Cerebellar cortex (tissue), 1 donor: ENCODE data around the gene RASSF8.
"Not testable (repeated sequence)": the region's sequence is repeated elsewhere in the genome, so short reads cannot be mapped to it uniquely, and the experiment has no call there.

Experiments used
- DNase-seq: peaks from one replicate; pipeline ENCODE4 v3.0.0-alpha.2; 2015; ENCODE audit warnings: low spot score

Gene RASSF8

GRCh38 chr12:26030371-26030770, 71.9 kb downstream of the RASSF8 start:
- no peak for DNase-seq

GRCh38 chr12:26031318-26031717, 72.8 kb downstream of the RASSF8 start:
- no peak for DNase-seq

- no peak for DNase-seq
These were observed 73.3 kb downstream of the RASSF8 start for GRCh38 chr12:26031827-26032226.

GRCh38 chr12:26032290-26032689, 73.8 kb downstream of the RASSF8 start:
- no peak for DNase-seq

- no peak for DNase-seq
These were observed 74.3 kb downstream of the RASSF8 start for GRCh38 chr12:26032719-26033241.

GRCh38 chr12:26034371-26035142, 76.1 kb downstream of the RASSF8 start:
- no peak for DNase-seq

GRCh38 chr12:26036877-26037276, 78.4 kb downstream of the RASSF8 start:
- DNase-seq = no peak

GRCh38 chr12:26037615-26038220, 79.2 kb downstream of the RASSF8 start:
- no peak for DNase-seq

- DNase-seq = no peak
These were observed 84.2 kb downstream of the RASSF8 start for GRCh38 chr12:26042645-26043044.

GRCh38 chr12:26043135-26044006, 84.9 kb downstream of the RASSF8 start:
- no peak for DNase-seq

GRCh38 chr12:26044007-26044394, 85.5 kb downstream of the RASSF8 start:
- no peak for DNase-seq

GRCh38 chr12:26044592-26044991, 86.1 kb downstream of the RASSF8 start:
- no peak for DNase-seq

- DNase-seq = no peak
These were observed 87.7 kb downstream of the RASSF8 start for GRCh38 chr12:26046203-26046602.

- no peak for DNase-seq
These were observed 88.4 kb downstream of the RASSF8 start for GRCh38 chr12:26046906-26047305.

- DNase-seq = no peak
These were observed 89.1 kb downstream of the RASSF8 start for GRCh38 chr12:26047401-26048226.

- no peak for DNase-seq
These were observed 94.2 kb downstream of the RASSF8 start for GRCh38 chr12:26052652-26053051.

- DNase-seq = no peak
These were observed 95.9 kb downstream of the RASSF8 start for GRCh38 chr12:26054383-26054782.

GRCh38 chr12:26055087-26055486, 96.6 kb downstream of the RASSF8 start:
- no peak for DNase-seq

GRCh38 chr12:26056335-26056734, 97.9 kb downstream of the RASSF8 start:
- DNase-seq = peak; percentile 46

GRCh38 chr12:26057271-26057670, 98.8 kb downstream of the RASSF8 start:
- not testable (repeated sequence) for DNase-seq

- DNase-seq = no peak
These were observed 99.8 kb downstream of the RASSF8 start for GRCh38 chr12:26058308-26058707.

- no peak for DNase-seq
These were observed 100.3 kb downstream of the RASSF8 start for GRCh38 chr12:26058818-26059217.
